GM18526 (cell line): ENCODE measurements around the gene SLC43A1.

Source experiments
- POLR2A ChIP-seq: IDR thresholded peaks from 3 replicates; pipeline ENCODE4 v1.6.1; 2011; ENCODE audit not compliant: insufficient read length; ENCODE audit errors: extremely low read depth

Gene SLC43A1

GRCh38 chr11:57508341-57509170 is 6.9 kb downstream of the SLC43A1 start:
- TF ChIP-seq POLR2A, result no peak

GRCh38 chr11:57506522-57506921 is 9.0 kb downstream of the SLC43A1 start:
- no peak for TF ChIP-seq POLR2A

GRCh38 chr11:57504511-57504910 is 11.0 kb downstream of the SLC43A1 start:
- no peak for TF ChIP-seq POLR2A

DNA sequence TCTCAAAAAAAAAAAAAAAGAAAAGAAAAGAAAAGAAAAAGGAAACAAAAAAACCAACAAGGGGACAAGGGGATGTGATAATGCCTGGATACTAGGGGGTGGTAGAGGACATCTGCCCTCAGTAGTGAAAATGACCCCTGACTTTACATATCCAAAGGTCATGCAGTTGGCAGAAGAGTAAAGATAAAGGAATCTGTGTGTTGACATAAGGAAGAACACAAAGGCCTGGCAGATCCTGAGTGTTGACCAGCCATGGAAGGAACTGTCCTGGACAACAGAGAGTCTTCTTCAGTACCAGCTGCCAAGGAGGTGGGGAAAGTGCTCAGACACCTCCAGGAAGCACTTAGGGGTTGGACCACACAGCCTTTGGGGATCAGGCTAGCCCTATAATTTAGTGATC is 12.6 kb downstream of the SLC43A1 start:
- no peak for TF ChIP-seq POLR2A

- TF ChIP-seq POLR2A, result no peak
Measured at GRCh38 chr11:57502376-57502775, 13.1 kb downstream of the SLC43A1 start.

- TF ChIP-seq POLR2A, result no peak
Measured at GRCh38 chr11:57501953-57502352, 13.5 kb downstream of the SLC43A1 start.

- TF ChIP-seq POLR2A, result no peak
Measured at GRCh38 chr11:57500926-57501325, 14.6 kb downstream of the SLC43A1 start.

GRCh38 chr11:57500515-57500914 is 15.0 kb downstream of the SLC43A1 start:
- no peak for TF ChIP-seq POLR2A

- no peak for TF ChIP-seq POLR2A
Measured at GRCh38 chr11:57499983-57500461, 15.5 kb downstream of the SLC43A1 start.

- no peak for TF ChIP-seq POLR2A
Measured at GRCh38 chr11:57499413-57499982, 16.0 kb downstream of the SLC43A1 start.

DNA sequence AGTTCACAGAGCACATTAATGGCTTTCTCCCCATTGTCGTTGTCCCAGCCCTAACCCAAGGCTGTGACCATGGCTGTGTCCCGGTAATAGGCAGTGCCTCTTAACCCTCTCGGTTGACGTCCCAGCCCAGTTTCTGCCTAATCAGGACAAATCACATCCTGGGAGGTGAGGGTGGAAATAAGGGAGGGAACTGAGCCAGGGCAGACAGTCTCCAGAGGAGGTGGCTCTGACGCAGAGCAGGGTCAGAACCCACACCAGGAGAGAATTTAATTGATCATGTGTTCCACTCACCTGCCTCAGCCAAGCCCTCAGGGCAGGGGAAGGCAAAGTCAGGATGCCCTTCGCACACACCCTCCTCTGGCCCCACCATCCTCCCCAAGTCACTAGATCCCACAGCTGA is 17.0 kb downstream of the SLC43A1 start:
- no peak for TF ChIP-seq POLR2A

- no peak for TF ChIP-seq POLR2A
Measured at GRCh38 chr11:57497303-57498247, 17.9 kb downstream of the SLC43A1 start.

- no peak for TF ChIP-seq POLR2A
Measured at GRCh38 chr11:57496109-57496820, 19.2 kb downstream of the SLC43A1 start.

DNA sequence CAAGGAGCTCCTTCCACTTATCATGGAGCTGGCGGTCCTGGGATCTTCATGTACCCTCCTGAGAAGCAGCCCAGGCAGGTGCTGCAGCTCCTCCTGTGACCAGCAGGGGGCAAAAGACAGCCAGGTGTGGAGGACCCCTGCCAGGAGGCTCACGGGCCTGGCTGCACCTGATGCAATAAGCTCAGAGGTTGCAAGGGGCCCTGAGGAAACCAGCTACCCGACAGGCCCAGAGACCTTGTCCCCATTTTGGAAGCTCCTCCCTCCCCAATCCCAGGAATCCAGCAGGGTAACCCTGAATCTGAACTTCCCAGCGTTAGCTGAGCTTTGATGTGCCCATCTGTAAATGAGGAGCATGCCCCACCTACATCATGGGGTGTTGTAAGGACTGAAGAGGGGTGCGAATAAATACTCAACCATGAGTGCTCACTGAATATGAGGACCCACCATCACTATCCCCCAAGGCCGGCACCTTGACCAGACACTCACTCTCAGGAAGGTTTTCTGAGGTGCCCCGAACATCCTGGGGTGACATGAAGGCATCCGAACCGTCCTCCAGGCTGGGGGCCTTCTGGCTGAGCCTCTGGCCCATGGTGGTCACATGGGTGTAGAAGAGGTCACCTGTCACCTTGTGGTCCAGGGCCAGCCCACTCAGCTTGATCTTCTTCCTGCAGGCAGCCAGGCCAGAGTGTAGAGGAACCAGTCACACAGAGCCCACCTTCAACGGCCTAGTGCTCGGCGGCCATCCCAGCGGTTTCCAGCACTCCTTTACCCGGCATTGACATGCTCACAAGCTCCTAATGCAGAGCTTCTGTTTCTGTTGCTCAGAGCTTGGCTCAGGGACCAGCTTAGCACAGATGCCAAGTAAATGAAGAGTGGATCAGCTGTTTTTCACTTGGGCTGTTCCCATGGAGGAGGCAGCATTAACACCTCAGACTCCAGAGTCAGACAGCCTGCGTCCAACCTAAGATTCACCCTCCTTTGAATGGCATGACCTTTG is 21.7 kb downstream of the SLC43A1 start:
- no peak for TF ChIP-seq POLR2A
